GM19035 (cell line): Measurements from ENCODE around the gene SCRG1.

Experiments used
- ATAC-seq: cut with Tn5 transposase; IDR thresholded peaks from one replicate; pipeline ENCODE4 v1.9.1; 2021; ENCODE audit not compliant: unreplicated experiment

SCRG1 gene

DNA sequence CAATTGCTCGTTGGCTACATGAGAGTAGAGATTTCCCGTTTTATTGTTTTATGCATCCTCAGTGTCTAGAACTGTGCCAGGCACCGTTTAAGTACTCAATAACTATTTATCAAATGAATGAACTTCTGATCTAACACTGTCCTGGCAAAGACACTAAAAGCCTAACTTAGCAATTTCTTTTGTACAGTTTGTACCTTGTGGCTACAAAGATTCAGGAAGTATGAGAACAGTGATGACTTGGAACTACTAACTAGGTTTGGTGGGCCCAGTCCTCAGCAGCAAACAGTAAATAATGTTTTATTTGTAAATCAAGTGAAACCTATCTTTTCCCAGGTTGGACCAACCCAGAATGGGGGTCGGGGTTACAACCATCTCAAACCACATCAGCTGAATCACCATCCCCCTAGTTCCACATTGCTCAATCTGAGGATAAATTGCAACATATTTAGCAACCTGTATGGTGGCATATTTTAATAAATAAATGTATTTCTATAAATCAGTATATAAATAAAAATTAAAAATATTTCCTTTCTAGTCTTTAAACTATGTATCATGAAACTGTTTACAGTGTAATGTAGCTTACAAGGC, 12.3 kb upstream of the SCRG1 start:
- ATAC-seq: no peak

DNA sequence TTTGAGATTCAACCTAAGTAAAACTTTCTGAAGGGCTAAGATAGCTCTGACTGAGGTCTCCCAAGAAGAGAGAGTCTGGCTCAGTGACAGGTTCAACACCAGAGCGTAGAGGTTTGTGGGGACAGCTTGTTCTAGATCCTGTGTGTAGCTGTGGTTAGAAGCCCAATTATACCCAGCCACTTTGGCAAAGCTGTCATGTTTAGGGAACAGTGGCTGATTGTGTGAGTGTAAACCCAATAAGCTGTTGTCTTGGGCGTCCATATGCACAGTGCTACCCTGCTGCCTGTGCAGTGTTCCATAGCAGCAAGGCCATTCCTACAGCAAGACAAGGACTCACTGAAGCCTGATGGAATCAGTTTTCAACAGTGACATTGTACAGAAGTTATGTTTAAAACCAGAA, 11.2 kb upstream of the SCRG1 start:
- ATAC-seq: no peak

DNA sequence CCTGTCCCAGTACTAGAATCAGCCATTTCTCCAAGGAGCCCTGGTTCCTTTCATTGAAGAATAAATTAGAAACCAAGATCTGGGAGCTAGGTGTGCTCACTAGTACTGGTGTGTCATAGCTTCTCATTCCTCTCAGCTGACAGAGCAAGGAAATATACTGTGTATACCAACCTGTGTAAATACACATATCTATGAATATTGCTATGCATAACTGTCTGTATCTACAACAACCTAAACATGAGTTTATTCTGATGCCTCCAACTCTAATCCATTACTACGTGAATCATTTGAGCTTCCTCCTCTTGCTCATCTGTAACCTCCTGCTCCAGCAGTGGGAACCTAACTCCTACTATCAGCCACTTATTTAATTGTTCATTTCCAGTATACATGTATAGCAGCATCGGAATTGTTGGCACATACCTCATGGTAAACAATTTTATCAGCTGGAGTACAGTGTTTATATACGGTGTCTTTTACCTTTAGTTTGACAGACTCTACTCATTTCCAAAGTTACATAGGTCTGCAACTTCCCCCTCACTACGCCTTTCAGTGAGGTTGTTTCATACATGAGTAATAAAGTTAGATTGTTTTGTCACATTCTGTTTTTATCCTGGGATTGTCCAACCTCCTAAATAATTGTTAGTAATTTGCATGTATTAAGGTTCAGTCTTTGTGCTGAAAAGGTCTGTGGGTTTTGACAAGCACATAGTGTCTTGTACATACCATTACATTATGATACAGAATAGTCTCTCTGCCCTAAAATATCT, 7.1 kb upstream of the SCRG1 start:
- peak; percentile 58 for ATAC-seq

DNA sequence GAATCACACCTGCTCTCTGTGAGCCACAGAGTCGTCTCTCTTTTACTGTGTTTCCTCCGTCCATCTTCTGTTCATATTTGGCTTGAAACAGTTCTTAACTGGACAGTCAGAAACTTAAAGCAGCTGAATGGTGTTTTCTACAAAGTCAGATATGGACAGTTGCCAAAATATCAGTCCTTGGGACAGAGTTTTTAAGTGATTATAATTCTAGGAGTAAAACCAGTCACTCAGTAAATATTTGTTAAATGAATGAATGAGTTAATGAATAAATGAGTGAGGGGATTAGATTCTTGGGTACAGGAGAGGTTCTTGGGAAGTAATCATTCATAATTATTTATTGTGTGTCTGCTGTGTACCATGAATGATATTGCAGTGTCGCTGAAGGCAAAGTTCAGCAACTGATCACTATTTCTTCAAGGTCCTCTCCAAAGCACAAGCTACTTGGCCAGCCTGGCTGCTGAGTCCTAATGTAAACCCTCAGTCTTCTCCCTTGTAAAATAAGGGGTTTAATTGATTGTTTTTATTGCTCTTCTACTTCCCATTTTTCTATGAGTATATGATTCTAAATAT, 5.5 kb upstream of the SCRG1 start:
- no peak for ATAC-seq

DNA sequence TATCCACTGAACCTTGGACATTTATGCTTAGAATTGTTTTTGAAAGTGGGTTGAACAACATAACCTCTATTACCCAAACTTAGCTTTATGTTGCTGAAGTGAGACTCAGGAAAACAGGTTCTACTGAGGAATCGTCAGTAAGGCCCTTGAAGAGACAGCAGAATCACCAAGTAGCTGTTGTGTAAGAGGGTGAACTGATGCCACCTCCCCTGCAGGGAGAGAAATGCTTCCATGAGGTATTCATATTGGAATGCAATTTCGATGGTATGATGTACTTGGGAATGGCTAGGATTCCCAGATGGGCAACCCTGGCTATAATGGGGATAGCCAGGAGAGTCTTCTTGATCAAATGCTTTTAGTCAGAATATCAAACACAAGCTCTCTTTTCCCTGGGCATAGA, 4.1 kb upstream of the SCRG1 start:
- ATAC-seq: no peak

DNA sequence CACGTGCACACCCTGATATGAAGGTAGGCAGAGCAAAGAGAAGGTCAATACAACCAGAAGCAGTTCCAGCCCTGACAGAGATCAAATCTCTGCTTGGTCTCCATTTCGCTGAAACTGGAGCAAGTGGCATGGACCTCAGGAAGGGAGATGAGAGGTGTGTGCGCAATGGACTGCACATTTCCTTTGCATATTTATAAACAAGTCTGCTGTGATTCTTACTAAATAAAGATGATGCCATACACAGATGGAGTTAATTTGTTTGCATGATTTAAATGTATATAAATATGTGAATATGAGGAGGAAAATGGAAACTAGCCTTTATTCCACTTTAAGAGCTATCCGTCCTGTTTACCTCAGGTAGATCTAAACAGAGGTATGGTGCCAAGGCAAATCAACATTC, 2.1 kb upstream of the SCRG1 start:
- no peak for ATAC-seq

DNA sequence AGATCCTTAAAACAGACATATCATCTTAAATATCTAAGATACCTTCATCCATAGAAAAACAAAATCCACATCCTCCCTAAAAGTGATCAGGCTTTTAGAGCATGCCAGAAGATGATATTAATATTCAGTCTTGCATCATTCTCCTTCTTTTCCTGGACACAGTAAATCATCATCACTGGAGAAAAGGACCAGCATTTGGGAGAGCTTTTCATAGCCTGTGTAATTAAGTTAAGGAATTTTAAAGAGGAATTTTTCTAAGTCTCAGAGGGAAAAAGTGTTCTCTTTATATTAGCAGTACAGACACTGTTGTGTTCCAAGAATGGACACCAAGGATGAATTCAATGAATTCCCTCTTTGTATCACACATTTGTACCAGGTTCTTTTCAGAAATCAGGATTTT, 696 bp downstream of the SCRG1 start:
- ATAC-seq: no peak

DNA sequence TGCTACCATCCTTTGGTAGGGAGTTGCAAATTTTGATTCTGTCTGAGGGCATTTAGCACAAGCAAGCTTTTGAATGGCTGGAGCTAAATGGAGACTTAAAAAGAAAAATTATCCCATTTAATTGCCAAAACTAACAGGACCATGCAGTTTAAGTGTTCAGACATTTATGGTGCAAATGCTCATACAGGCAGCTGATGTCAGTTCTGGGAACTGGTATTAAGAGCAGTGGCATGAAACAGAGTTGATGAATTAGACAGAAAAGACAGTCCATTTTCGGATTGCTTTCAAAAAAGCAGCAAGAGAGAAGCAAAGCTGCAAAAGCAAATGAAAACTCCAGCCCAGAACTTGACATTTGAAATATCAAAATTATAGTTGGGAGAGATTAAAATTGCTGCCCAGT, 1.3 kb downstream of the SCRG1 start:
- ATAC-seq: no peak

DNA sequence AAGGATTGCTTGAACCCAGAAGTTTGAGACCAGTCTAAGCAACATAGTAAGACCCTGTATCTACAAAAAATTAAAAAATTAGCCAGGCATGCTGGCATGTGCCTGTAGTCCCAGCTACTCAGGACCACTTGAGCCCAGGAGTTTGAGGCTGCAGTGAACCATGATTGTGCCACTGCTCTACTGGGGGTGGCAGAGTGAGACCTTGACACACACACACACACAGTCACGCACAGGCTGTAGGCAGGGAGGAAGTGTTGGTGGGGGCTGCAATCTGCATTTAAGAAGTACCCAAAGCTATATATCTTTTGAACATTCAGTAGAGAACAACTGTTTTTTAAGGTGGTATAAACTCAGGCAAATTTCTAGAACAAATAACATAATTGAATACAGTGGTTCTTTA, 7.2 kb downstream of the SCRG1 start:
- no peak for ATAC-seq

DNA sequence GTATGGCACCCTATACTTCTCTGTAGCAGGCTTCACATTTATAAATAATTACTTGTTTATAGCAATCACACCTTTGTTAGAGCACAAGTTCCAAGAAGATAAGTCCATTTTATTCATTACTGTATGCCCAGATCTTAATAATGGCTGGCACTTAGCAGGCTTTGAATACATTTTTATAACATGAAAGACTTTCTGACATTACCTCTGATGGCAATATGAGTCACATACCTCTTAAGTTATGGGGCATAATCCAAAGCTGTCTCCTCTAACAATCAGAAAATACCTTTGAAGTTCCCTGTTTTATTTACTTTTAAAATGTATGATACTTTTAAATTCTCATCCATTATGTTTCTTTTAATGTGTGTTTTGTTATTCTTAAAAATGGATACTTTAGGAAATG, 12.2 kb downstream of the SCRG1 start:
- no peak for ATAC-seq

DNA sequence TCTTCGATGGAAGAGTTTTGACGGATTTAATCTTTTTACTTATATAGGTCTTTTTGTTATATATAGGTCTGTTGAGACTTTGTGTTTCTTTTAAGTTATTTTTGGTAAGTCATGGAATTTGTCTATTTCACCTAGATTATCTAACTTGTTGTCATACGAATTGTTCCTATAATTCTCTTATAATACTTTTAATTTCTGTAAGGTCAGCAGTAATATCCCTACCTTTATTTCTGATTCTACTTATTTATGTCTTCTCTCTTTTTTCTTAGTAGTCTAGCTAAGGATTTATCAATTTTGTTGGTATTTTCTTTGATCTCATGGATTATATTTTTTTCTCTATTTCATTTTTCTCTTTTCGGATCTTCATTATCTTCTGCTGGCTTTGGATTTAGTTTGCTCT, 16.6 kb downstream of the SCRG1 start:
- no peak for ATAC-seq

DNA sequence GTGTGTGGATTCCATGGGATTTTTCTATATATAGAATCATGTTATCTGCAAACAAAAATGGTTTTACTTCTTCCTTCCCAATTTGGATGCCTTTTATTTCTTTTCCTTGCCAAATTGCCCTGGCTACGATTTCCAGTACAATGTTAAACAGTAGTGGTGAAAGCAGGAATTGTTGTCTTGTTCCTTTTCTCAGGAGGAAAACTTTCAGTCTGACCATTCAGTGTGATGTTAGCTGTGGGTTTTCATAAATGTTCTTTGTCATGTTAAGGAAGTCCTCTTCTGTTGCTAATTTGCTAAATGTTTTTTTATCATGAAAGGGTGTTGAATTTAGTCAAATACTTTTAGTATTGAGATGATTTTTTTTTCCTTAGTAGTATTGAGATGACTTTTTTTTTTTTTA, 17.3 kb downstream of the SCRG1 start:
- no peak for ATAC-seq

DNA sequence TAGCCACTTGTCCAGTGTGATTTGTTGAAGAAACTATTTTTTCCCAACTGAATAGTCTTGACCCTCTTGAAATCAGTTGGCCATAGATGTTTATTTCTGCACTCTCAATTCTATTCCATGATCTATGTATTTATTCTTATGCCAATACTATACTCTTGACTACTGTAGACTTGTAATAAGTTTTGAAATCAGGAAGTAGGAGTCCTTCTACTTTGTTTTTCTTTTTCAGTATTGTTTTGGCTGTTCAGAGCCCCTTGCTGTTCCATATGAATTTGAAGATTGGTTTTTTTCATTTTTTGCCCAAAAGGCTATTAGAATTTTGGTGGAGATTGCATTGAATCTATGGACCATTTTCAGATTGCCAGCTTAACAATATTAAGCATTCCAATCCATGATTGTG, 17.9 kb downstream of the SCRG1 start:
- no peak for ATAC-seq

DNA sequence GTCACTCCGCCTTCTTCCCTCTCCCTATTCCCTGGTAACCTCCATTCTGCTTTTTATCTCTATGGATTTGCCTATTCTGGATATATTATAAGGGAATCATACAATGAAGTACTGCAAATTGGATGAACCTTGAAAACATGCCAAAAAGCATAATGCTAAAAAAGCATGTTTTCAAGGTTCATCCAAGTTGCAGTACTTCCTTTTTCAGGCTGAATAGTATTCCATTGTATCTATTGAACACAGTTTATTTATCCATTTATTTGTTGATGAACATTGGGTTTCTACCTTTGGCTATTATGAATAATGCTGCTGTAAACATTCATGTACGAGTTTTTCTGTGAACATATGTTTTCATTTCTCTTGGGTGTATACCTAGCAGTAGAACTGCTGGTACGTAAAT, 19.0 kb downstream of the SCRG1 start:
- no peak for ATAC-seq

DNA sequence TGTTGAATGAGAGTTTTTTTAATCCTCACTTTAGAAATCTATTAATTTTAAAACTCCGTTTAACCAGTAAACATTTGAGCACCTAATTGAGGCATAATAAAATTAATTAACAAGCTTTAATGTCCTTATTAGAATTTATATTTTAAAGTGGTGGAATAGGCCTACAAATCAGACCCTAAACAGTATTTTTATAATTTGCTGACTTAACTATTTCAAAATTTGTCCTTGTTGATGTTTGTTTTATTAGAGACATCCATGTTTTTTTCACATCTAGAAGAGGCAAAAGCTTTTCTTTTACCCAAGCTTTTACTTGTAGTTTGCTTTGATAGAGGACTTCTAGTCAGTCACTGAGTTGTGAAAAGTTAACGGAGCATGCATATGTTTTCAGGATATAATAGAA, 24.3 kb downstream of the SCRG1 start:
- no peak for ATAC-seq

DNA sequence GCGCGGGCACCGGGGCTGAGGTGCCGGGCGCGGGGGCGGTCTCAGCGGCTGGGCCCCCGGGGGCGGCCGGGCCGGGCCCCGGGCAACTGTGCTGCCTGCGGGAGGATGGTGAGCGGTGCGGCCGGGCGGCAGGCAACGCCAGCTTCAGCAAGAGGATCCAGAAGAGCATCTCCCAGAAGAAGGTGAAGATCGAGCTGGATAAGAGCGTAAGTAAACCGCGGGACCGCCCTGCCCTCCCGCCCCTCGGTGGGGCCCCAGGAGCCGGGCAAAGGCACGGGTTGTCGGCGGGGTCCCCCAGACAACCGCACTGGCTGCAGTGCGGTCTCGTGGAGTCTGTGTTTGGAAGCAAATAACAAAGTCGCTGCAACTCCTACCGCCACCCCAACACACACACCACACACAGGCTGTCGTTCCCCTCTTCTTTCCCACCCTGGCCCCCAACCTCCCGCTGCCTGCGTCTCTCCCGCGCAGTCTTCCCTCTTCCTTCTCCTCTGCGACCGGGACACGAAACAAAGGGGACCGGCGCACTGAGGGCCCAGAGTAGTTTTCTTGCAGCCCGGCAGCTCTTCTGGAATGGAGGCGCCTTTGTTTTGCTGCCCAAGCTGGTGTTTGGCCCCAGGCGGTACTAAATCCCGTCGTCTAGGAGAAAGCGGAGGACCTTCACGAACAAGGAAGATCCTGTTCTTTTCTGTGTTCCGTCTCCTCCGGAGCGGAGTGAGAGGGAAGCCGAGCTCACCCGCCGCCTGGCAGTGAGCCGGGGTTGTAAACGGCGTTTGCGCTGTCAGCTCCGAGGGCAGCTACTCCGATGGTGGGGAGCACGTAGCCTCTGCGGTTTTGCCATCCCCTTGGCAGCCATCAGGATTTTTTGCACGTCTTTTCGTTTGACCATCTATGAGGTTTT, 27.4 kb downstream of the SCRG1 start:
- ATAC-seq: peak; percentile 28

DNA sequence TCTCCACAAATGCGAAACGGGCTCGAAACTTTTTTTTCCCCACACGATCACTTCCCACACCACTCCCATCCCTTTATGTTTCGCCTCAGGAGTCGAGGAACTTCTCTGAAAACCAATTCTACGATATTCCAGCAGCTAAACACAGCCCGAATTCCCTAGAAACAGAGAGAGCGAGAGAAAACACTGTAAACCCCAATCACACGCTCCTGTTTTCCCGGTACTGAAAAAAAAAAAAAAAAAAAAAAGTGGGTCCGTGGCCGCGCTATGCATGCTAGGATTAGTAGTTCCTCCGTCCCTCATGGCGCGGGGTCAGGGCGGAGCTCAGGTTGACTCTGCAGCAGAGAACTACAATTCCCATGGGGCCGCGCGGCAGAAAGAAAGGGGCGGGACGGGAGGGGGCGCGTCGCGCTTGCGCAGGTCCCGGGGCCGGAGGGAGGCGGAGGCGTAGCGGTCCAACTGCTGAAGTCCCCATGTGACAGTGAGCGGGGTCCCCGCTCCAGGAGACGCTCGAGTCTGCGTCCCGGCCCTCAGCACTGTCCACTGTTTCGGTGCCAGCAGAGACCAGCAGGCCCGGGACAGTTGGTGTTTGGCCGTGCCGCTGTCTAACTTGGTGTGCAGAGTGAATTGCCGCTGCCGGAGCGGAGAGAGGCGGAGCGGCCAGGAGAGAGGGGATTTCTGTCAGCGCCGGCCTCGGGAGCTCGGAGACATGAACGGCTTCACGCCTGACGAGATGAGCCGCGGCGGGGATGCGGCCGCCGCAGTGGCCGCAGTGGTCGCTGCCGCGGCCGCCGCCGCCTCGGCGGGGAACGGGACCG, 28.2 kb downstream of the SCRG1 start, which contains the start of gene SAP30:
SAP30 (plus strand) TSS at position 478 of the 815 bp plus-strand sequence; CDS start at position 707, 229 bp downstream.
- peak; percentile 70 for ATAC-seq

DNA sequence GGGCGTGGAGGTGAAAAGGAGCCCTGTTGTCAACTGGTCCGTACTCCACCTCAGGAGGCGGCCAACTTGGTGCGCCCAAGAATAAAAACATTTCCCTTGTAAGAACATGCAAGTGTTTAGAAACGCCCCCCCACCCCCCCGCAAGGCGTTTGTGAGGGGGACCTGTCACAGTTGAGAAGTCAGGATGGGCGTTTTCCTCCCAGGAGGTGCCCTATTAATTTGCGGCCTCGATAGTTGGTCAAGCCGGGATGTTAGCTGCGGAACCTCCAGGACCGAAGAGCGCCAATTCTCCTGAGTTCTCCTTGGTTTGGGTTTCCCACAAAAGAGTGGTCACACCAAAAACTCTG, 28.8 kb downstream of the SCRG1 start:
- ATAC-seq: peak; percentile 3

DNA sequence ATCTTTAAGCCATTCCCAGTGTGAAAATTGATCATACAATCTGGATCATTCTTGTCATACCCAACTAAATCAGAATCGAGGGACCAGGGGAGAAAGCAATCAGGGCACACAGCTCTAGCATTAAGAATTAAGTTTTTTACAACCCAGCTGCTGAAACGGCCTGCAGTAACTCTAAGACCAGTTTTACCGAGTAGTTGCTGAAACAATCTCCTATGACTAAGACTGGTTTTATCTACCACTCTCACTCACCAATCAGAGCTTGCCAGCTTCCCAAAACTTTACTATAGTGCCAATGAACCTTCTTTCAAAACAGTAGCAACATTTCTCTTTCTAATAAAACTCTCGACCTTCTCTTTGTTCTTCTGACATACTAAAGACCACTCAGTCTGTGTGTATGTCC, 31.0 kb downstream of the SCRG1 start:
- ATAC-seq: no peak

DNA sequence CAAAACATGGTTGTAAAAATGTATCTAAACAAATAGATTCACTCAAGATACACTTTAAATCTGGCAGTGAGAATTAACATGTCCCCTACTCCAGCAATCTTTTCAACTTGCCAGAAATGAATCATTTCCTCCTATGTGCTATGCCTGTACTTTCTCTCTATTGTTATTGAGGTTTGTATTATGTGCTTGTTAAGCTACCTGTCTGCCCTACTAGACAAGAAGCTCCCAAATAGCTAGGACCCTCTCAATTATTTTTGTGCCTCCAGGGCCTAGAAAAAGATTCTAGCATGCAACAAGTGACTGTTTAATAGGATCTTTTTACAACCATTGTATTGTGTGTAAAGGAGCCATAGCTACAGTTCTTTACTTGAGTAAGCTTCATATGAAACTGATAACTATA, 31.6 kb downstream of the SCRG1 start:
- ATAC-seq: no peak
